Activated CD4-positive, alpha-beta T cell treated with anti-CD3 and anti-CD28 coated beads for 4 hours (primary cell): Measurements from ENCODE around the gene DAPK1.
"Not testable (repeated sequence)": the region's sequence is repeated elsewhere in the genome, so short reads cannot be mapped to it uniquely, and the experiment has no call there.

ENCODE experiments used
- DNase-seq, 2 donors: peaks; one replicate each; pipeline ENCODE4 v3.0.0-alpha.2; 2020

Gene DAPK1

GRCh38 chr9:87498811-87499360 lies 1.2 kb downstream of the DAPK1 start:
- no peak for DNase-seq

GRCh38 chr9:87499424-87500017 lies 1.9 kb downstream of the DAPK1 start:
- DNase-seq: no peak

GRCh38 chr9:87500491-87501270 lies 3.0 kb downstream of the DAPK1 start:
- no peak for DNase-seq

GRCh38 chr9:87501271-87501656 lies 3.6 kb downstream of the DAPK1 start:
- DNase-seq: not testable (repeated sequence)

- DNase-seq: no peak
Measured at GRCh38 chr9:87501806-87502205, 4.1 kb downstream of the DAPK1 start.

GRCh38 chr9:87502391-87503221 lies 4.9 kb downstream of the DAPK1 start:
- DNase-seq: no peak

- no peak for DNase-seq
Measured at GRCh38 chr9:87503430-87503829, 5.8 kb downstream of the DAPK1 start.

- DNase-seq: no peak
Measured at GRCh38 chr9:87503927-87504326, 6.3 kb downstream of the DAPK1 start.

GRCh38 chr9:87504938-87505337 lies 7.3 kb downstream of the DAPK1 start:
- DNase-seq: no peak

GRCh38 chr9:87505869-87506678 lies 8.4 kb downstream of the DAPK1 start:
- no peak for DNase-seq

- DNase-seq: no peak
Measured at GRCh38 chr9:87507576-87507975, 9.9 kb downstream of the DAPK1 start.

- DNase-seq: no peak
Measured at GRCh38 chr9:87510252-87510683, 12.6 kb downstream of the DAPK1 start.

GRCh38 chr9:87512311-87512710 lies 14.6 kb downstream of the DAPK1 start:
- no peak for DNase-seq

GRCh38 chr9:87513161-87513560 lies 15.5 kb downstream of the DAPK1 start:
- DNase-seq: no peak

GRCh38 chr9:87513880-87514535 lies 16.3 kb downstream of the DAPK1 start:
- no peak for DNase-seq

- no peak for DNase-seq
Measured at GRCh38 chr9:87515006-87515405, 17.3 kb downstream of the DAPK1 start.

- no peak for DNase-seq
Measured at GRCh38 chr9:87515588-87516221, 18.0 kb downstream of the DAPK1 start.

GRCh38 chr9:87516222-87516925 lies 18.7 kb downstream of the DAPK1 start:
- no peak for DNase-seq

GRCh38 chr9:87516926-87517290 lies 19.2 kb downstream of the DAPK1 start:
- no peak for DNase-seq

- DNase-seq: no peak
Measured at GRCh38 chr9:87517732-87518131, 20.1 kb downstream of the DAPK1 start.
